VCaP (cell line): ENCODE measurements around the gene TSPAN16.
A peak's percentile ranks its signal among the peaks of the same experiment; 100 is the strongest.

Source experiments
- H3K27ac ChIP-seq: fragments of 450-650 bp; 2 replicates; pipeline ENCODE4 v1.5.1; 2017
- CTCF ChIP-seq: fragments of 450-650 bp; conservative IDR thresholded peaks from 2 replicates; pipeline ENCODE4 v1.5.1; 2017; ENCODE audit warnings: mild to moderate bottlenecking, moderate library complexity

Gene TSPAN16

GRCh38 chr19:11261971-11262839 is 33.8 kb upstream of the TSPAN16 start, which contains the start of gene DOCK6:
Gene DOCK6, minus strand, starts transcription at chr19:11262524. Its CDS starts 84 bp downstream, at chr19:11262440.
- H3K27ac ChIP-seq, result peak within 1 kb of the TSS; percentile 49; the same call in 1 of the 2 replicates
- peak; percentile 59 for TF ChIP-seq CTCF

DNA sequence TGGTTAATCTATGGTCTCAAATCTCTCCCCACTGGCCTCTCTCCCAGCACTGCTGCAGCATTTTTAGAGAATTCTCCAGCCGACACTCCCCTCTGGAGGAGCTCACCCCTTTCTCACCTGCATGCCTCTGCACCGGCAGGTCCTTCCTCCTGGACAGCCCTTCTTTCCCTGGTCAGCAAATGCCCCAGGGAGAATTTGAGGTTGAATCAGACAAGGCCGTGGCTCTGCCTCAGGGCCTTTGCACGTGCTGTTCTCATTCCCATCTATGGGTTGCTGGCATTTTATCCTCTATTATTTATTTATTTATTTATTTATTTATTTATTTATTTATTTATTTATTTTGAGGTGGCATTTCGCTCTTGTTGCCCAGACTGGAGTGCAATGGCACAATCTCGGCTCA is 32.2 kb upstream of the TSPAN16 start:
- no peak for TF ChIP-seq CTCF
- no peak overlapping the region for H3K27ac ChIP-seq

DNA sequence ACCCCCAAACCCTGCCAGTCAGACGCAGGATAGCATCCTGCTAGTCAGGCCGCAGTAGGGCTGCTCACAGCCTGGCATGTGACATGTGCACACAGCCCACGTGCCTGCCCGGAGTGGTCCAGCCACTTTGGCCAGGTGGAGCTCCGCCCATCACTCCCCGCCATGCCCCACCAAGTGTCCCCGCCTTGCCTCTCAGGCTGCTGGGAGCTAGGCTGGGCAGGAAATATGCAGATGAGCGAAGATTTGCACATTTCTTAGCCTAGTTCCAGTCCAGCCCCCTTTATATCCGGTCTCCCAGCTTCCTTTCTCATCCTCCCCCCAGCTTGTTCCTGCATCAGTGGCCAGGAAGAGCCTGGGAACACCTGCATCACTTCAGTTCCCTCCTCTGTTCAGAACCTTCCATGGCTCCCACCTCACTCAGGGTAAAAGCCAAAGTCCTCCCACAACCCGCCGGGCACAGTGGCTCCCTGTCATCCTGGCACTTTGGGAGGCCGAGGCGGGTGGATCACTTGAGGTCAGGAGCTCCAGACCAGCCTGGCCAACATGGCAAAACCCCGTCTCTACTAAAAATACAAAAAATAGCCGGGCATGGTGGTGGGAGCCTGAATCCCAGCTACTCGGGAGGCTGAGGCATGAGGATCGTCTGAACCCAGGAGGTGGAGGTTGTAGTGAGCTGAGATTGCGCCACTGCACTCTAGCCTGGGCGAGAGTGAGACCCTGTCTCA is 31.3 kb upstream of the TSPAN16 start:
- TF ChIP-seq CTCF, result no peak
- H3K27ac ChIP-seq, result no peak overlapping the region

GRCh38 chr19:11265177-11265784 is 30.7 kb upstream of the TSPAN16 start:
- TF ChIP-seq CTCF, result no peak
- H3K27ac ChIP-seq, result no peak overlapping the region

DNA sequence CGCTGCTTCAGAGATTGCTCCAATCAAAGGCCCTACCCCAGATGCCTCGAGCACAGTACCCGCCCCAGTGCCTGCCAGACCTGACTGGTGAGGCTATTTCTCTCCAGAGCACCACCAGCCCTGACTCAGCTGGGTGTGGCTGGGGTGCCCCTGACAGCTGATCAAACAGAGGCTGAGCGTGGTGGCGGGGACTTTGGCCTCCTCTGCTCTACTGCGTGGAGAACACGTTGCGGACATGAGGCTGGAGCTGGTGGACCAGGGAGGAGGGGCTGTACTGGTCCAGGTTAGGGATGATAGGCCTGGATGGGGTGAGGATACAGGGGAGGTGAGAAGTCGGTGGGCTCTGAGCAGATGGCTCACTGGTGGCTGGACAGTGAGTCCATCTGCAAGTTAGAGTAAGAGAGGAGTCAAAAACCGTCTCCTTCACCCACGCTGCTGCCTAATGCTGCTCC is 30.1 kb upstream of the TSPAN16 start:
- TF ChIP-seq CTCF, result no peak
- no peak overlapping the region for H3K27ac ChIP-seq

DNA sequence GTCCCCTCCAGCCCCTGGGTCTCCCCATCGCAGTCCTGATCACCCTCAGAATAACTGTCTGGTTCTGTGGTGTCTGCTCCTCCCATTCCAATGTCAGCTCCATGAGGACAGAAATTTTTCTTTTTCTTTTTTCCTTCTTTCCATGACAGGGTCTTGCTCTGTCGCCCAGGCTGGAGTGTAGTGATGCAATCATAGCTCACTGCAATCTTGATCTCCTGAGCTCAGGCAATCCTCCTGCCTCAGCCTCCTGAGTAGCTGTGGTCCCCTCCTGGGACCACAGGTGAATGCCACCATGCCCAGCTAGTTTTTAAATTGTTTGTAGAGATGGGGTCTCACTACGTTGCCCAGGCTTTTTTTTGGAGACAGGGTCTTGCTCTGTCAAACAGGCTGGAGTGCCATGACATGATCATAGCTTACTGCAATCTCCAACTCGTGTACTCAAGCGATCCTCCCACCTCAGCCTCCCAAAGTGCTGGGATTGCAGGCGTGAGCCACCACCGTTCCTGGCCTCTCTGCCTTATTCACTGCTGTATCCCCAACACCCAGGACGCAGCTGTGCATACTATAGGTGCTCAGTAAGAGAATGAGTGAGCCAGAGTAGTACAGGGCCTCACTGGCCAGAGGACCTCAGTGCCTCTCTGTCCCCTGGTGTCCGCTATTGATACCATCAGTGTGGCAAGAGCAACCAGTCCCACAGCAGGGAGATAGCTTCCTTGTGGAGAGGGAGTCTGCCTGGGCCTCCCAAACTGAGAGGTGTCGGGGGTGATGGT is 28.5 kb upstream of the TSPAN16 start:
- H3K27ac ChIP-seq, result no peak overlapping the region
- TF ChIP-seq CTCF, result no peak
